Right kidney (tissue), 1 donor: ENCODE measurements around the gene ANKS1B.
"Not testable (repeated sequence)": the region's sequence is repeated elsewhere in the genome, so short reads cannot be mapped to it uniquely, and the experiment has no call there.

Experiments used
- DNase-seq: peaks from one replicate; pipeline ENCODE4 v3.0.0-alpha.2; 2016

ANKS1B gene

GRCh38 chr12:99053616-99054362, 930.9 kb downstream of the ANKS1B start:
- no peak for DNase-seq

- DNase-seq: no peak
Observed at GRCh38 chr12:99049774-99050173, 935.0 kb downstream of the ANKS1B start.

- DNase-seq: no peak
Observed at GRCh38 chr12:99045158-99045557, 939.6 kb downstream of the ANKS1B start.

GRCh38 chr12:99043319-99043914, 941.3 kb downstream of the ANKS1B start:
- DNase-seq: no peak

GRCh38 chr12:99042226-99042625, 942.5 kb downstream of the ANKS1B start:
- DNase-seq: no peak

- no peak for DNase-seq
Observed at GRCh38 chr12:99039367-99040120, 945.2 kb downstream of the ANKS1B start.

GRCh38 chr12:99036566-99036965, 948.2 kb downstream of the ANKS1B start:
- DNase-seq: no peak

GRCh38 chr12:99035803-99036202, 948.9 kb downstream of the ANKS1B start:
- DNase-seq: no peak

GRCh38 chr12:99034201-99034600, 950.5 kb downstream of the ANKS1B start:
- DNase-seq: not testable (repeated sequence)

- no peak for DNase-seq
Observed at GRCh38 chr12:99029511-99030271, 955.0 kb downstream of the ANKS1B start.

- no peak for DNase-seq
Observed at GRCh38 chr12:99027461-99027860, 957.3 kb downstream of the ANKS1B start.

GRCh38 chr12:99027055-99027393, 957.7 kb downstream of the ANKS1B start:
- DNase-seq: no peak

- no peak for DNase-seq
Observed at GRCh38 chr12:99026332-99027054, 958.2 kb downstream of the ANKS1B start.

GRCh38 chr12:99024870-99025269, 959.9 kb downstream of the ANKS1B start:
- DNase-seq: no peak

- DNase-seq: no peak
Observed at GRCh38 chr12:99024191-99024590, 960.5 kb downstream of the ANKS1B start.

GRCh38 chr12:99020871-99021270, 963.9 kb downstream of the ANKS1B start:
- no peak for DNase-seq

GRCh38 chr12:99019798-99020197, 964.9 kb downstream of the ANKS1B start:
- no peak for DNase-seq

GRCh38 chr12:99017971-99018370, 966.8 kb downstream of the ANKS1B start:
- no peak for DNase-seq

GRCh38 chr12:99009654-99010296, 975.0 kb downstream of the ANKS1B start:
- DNase-seq: no peak

- no peak for DNase-seq
Observed at GRCh38 chr12:99005601-99006000, 979.1 kb downstream of the ANKS1B start.

- no peak for DNase-seq
Observed at GRCh38 chr12:99004799-99005466, 979.8 kb downstream of the ANKS1B start.
